HG03066 (cell line): ENCODE data around the gene ICAM5.
"Not testable (repeated sequence)": the region's sequence is repeated elsewhere in the genome, so short reads cannot be mapped to it uniquely, and the experiment has no call there.

Experiments used
- ATAC-seq: cut with Tn5 transposase; IDR thresholded peaks from one replicate; pipeline ENCODE4 v1.9.1; 2021; ENCODE audit warnings: low read depth; ENCODE audit not compliant: unreplicated experiment

The ICAM5 gene

DNA sequence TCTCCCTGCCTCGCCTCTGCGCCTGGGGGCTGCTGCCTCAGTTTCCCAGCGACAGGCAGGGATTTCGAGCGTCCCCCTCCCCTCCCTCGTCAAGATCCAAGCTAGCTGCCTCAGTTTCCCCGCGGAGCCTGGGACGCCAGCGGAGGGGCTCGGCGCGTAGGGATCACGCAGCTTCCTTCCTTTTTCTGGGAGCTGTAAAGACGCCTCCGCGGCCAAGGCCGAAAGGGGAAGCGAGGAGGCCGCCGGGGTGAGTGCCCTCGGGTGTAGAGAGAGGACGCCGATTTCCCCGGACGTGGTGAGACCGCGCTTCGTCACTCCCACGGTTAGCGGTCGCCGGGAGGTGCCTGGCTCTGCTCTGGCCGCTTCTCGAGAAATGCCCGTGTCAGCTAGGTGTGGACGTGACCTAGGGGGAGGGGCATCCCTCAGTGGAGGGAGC, 19.6 kb upstream of the ICAM5 start:
- no peak for ATAC-seq

DNA sequence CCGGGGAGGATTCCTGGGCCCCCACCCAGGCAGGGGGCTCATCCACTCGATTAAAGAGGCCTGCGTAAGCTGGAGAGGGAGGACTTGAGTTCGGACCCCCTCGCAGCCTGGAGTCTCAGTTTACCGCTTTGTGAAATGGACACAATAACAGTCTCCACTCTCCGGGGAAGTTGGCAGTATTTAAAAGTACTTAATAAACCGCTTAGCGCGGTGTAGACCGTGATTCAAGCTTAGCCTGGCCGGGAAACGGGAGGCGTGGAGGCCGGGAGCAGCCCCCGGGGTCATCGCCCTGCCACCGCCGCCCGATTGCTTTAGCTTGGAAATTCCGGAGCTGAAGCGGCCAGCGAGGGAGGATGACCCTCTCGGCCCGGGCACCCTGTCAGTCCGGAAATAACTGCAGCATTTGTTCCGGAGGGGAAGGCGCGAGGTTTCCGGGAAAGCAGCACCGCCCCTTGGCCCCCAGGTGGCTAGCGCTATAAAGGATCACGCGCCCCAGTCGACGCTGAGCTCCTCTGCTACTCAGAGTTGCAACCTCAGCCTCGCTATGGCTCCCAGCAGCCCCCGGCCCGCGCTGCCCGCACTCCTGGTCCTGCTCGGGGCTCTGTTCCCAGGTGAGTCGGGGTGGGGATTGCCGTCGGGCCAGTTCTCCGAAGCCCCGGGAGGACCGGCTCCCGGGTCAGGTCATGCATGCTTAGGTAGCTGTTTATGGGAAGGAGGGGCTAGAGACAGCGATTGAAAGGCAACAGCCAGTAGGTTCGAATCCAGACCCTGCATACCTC, 18.9 kb upstream of the ICAM5 start, which contains the start of gene ICAM1:
Gene ICAM1, plus strand, starts transcription at position 505 of the 779 bp plus-strand sequence. Its CDS starts 40 bp downstream, at position 545.
- ATAC-seq = no peak

DNA sequence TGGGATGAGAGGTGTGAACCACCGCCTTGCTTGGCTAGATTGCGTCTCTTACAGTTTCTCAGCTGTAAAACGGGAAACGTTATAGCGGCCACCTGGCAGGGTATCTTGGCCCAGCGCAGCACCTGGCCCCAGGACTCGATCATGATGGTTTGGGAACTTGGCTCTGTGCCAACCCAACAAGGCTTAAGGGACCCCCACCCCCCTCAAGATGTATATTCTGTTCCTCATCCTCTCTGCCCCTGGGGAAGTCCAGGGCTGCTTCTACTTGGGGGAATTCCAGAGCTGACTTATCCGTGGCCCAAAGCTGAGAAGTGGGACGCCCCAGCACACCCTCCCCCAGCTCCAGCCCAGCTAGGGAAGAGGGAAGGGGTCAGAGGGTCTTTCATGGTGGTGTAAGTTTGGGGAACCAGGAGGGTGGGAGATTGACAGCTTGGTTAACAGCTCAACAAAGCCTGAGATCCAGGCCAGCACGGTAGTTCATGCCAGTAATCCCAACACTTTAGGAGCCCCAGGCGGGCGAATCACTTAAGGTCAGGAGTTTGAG, 18.1 kb upstream of the ICAM5 start:
- ATAC-seq = no peak

DNA sequence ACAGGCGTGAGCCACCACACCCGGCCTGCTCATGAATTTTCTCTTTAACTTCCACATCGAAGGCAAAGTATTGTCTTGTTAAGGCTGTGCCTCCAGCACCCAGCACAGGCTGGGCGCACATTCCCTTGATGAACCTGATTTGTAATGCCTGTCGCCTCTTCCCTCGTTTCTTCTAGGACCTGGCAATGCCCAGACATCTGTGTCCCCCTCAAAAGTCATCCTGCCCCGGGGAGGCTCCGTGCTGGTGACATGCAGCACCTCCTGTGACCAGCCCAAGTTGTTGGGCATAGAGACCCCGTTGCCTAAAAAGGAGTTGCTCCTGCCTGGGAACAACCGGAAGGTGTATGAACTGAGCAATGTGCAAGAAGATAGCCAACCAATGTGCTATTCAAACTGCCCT, 15.2 kb upstream of the ICAM5 start:
- no peak for ATAC-seq

DNA sequence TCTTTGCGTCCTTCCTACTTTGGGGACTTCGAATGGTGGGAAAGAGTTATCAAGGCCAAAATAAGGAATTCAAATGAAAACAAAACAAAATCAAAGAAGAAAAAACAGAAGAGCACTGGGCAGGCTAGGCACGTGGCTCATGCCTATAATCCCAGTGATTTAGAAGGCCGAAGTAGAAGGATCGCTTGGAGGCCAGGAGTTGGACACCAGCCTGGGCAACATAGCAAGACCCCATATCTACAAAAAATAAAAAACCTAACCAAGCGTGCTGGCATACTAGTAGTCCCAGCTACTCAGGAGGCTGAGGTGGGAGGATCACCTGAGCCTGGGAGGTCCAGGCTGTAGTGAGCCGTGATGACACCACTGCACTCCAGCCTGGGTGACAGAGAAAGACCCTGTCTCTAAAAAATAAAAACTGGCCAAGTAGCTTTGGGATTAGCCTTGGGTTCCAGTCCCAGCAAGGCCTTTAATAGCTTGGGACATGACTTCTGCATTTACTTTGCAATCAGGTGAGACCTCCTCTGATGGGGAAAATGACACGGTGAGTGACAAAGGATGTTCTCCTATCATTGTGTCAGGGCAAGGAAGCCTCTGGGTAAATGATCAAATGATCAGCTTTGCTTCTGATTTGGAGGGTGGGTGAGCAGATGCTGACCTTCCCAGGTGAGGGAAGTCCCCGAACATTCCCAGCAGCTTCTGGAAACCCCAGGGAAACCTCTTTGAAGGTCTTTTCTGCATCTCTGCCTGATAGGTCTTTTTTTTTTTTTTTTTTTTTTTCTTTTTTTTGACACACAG, 11.8 kb upstream of the ICAM5 start:
- ATAC-seq = no peak

DNA sequence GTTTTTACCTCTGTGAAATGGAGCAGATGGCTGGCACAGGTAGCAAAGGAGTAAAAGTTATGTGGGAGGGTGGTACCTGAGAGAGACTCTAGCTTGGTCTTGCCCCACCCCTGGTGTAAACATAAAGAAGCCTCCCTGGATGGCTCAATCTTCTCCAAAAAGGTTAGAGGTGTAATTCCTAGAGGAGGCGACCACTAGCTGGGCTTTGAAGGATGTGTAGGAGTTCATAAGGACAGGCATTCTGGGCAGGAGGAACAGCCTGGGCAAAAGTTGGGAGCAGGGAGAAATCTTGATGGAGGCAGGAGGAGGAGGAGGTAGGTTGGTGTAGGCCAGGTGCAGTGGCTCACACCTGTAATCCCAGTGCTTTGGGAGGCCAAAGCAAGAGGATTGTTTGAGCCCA, 10.8 kb upstream of the ICAM5 start:
- no peak for ATAC-seq

DNA sequence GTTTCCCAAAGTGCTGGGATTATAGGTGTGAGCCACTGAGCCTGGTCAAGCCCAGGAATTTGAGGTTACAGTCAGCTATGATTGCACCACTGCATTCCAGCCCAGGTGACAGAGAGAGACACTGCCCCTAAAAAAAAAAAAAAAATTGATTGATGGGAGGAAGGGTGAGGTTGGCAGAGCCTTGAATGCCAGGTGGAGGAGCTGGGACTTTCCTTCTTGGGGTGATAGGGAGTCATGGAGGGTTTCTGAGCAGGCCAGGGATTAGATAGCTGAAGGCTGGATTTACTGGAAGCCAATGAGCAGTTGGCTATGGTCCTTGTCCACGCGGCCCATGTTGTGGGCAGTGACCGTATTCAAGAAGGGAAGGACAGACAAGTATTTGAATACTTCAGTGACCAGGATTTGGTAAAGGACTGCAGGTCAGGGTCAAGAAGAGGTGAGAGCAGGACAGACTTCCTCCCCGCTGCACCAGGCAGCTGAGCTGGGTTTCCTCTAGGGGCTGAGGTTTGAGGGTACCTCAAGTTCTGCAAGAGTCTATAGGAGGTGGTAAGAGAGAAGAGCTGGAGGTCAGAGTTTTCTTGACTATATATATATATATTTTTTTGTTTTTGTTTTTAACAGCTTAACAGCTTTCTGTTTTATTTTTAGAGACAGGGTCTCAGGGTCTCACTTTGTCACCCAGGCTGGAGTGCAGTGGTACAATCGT, 9.9 kb upstream of the ICAM5 start:
- ATAC-seq = no peak

DNA sequence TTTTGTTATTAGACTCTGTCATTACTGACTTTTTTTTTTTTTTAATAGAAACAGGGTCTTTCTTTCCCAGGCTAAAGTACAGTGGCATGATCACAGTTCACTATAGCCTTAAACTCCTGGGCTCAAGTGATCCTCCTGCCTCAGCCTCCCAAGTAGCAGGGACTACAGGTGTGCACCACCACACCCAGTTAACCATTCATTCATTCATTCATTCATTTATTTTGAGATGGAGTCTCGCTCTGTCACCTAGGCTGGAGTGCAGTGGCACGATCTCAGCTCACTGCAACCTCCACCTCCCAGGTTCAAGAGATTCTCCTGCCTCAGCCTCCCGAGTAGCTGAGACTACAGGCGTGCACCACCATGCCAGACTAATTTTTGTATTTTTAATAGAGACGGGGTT, 7.7 kb upstream of the ICAM5 start:
- not testable (repeated sequence) for ATAC-seq

DNA sequence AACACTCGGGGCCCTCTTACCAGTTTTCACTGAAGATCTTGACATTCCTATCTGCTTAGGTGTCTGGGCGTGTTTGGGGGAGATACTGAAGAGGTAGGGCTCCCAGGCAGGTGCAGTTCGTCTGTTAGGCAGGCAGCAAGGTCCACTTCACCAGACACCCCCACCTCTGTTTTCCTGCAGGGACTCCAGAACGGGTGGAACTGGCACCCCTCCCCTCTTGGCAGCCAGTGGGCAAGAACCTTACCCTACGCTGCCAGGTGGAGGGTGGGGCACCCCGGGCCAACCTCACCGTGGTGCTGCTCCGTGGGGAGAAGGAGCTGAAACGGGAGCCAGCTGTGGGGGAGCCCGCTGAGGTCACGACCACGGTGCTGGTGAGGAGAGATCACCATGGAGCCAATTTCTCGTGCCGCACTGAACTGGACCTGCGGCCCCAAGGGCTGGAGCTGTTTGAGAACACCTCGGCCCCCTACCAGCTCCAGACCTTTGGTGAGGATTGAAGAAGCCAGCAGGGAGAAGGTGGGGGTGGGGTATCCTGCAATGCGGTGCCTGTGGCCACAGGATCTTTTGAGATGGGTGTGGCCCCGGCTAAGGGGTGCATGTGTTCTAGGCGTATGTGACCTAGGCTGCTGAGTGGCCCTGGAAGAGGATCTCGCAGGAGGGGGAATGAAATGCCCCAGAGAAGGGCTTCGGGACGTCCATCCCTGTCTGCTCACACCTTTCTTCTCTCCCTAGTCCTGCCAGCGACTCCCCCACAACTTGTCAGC, 6.3 kb upstream of the ICAM5 start:
- ATAC-seq = no peak

DNA sequence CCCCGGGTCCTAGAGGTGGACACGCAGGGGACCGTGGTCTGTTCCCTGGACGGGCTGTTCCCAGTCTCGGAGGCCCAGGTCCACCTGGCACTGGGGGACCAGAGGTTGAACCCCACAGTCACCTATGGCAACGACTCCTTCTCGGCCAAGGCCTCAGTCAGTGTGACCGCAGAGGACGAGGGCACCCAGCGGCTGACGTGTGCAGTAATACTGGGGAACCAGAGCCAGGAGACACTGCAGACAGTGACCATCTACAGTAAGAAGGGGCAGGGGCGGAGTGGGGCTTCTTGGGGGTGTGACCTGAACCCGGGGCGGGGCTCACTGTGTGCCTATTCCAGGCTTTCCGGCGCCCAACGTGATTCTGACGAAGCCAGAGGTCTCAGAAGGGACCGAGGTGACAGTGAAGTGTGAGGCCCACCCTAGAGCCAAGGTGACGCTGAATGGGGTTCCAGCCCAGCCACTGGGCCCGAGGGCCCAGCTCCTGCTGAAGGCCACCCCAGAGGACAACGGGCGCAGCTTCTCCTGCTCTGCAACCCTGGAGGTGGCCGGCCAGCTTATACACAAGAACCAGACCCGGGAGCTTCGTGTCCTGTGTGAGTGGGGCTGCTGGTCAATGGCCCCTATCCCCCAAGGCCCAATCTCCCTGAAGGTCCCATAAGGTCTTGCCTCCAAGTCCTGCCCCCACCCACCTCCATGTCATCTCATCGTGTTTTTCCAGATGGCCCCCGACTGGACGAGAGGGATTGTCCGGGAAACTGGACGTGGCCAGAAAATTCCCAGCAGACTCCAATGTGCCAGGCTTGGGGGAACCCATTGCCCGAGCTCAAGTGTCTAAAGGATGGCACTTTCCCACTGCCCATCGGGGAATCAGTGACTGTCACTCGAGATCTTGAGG, 5.4 kb upstream of the ICAM5 start:
- ATAC-seq = no peak

DNA sequence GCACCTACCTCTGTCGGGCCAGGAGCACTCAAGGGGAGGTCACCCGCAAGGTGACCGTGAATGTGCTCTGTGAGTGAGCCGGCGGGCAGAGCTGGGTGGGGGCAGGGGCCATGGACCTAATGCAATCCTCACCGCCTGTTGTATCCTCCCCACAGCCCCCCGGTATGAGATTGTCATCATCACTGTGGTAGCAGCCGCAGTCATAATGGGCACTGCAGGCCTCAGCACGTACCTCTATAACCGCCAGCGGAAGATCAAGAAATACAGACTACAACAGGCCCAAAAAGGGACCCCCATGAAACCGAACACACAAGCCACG, 4.8 kb upstream of the ICAM5 start:
- no peak for ATAC-seq

DNA sequence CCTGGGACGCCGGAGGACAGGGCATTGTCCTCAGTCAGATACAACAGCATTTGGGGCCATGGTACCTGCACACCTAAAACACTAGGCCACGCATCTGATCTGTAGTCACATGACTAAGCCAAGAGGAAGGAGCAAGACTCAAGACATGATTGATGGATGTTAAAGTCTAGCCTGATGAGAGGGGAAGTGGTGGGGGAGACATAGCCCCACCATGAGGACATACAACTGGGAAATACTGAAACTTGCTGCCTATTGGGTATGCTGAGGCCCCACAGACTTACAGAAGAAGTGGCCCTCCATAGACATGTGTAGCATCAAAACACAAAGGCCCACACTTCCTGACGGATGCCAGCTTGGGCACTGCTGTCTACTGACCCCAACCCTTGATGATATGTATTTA, 4.4 kb upstream of the ICAM5 start:
- ATAC-seq = no peak

DNA sequence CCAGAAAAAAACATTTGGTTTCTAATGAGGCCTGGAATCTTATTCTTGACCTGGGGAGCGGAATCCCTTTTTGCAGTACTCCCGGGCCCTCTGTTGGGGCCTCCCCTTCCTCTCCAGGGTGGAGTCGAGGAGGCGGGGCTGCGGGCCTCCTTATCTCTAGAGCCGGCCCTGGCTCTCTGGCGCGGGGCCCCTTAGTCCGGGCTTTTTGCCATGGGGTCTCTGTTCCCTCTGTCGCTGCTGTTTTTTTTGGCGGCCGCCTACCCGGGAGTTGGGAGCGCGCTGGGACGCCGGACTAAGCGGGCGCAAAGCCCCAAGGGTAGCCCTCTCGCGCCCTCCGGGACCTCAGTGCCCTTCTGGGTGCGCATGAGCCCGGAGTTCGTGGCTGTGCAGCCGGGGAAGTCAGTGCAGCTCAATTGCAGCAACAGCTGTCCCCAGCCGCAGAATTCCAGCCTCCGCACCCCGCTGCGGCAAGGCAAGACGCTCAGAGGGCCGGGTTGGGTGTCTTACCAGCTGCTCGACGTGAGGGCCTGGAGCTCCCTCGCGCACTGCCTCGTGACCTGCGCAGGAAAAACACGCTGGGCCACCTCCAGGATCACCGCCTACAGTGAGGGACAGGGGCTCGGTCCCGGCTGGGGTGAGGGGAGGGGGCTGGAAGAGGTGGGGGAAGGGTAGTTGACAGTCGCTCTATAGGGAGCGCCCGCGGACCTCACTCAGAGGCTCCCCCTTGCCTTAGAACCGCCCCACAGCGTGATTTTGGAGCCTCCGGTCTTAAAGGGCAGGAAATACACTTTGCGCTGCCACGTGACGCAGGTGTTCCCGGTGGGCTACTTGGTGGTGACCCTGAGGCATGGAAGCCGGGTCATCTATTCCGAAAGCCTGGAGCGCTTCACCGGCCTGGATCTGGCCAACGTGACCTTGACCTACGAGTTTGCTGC, 2.7 kb upstream of the ICAM5 start, which contains the start of gene ICAM4:
Gene ICAM4, plus strand, starts transcription at position 153 of the 935 bp plus-strand sequence. Its CDS starts 58 bp downstream, at position 211.
- no peak for ATAC-seq

DNA sequence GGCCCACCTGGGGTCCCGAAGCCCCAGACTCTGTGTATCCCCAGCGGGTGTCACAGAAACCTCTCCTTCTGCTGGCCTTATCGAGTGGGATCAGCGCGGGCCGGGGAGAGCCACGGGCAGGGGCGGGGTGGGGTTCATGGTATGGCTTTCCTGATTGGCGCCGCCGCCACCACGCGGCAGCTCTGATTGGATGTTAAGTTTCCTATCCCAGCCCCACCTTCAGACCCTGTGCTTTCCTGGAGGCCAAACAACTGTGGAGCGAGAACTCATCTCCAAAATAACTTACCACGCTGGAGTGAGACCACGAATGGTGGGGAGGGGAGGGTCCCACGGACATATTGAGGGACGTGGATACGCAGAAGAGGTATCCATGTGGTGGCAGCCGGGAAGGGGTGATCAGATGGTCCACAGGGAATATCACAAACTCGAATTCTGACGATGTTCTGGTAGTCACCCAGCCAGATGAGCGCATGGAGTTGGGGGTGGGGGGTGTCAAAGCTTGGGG, 1.0 kb upstream of the ICAM5 start:
- no peak for ATAC-seq

DNA sequence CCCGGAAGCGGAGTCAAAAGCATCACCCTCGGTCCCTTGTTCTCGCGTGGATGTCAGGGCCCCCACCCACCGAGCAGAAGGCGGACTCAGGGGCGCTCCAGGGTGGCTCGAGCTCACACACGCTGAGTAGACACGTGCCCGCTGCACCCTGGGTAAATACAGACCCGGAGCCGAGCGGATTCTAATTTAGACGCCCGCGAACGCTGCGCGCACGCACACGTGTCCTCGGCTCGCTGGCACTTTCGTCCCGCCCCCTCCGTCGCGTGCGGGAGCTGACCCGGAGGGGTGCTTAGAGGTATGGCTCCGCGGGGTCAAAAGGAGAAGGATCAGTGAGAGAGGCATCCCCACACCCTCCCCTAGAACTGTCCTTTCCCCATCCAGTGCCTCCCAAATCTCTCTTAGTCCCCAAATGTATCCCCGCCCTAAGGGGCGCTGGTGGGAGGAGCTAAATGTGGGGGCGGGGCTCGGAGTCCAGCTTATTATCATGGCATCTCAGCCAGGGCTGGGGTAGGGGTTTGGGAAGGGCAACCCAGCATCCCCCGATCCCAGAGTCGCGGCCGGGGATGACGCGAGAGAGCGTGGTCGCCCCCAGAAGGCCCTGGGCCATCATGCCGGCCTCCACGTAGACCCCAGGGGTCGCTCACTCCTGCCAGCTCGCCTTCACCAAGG, 451 bp upstream of the ICAM5 start:
- ATAC-seq = no peak

DNA sequence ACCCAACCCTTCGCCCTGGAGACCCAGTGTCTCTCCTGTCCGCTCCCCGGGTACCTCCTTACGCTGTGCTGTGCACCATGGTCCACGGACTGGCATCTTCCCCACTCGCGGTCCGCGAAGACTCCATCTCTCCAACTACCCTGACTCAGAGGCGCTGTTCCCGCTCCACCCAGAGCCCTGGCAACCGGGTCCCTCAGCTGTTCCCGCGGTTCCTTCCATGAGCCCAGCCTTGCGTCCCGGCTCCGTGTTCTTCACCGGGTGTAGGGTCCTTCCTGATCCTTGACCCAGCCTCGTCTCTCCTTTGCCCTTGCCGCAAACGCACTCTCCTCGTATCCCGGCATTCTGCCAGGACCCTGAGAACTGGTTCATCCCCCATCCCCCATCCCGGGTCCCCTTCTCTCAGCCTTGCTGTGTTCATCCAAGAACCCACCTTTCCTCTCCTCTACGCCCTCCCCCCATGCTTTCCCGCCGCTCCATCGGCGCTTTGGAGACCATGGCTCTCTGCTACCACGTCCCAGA, 664 bp downstream of the ICAM5 start:
- no peak for ATAC-seq

DNA sequence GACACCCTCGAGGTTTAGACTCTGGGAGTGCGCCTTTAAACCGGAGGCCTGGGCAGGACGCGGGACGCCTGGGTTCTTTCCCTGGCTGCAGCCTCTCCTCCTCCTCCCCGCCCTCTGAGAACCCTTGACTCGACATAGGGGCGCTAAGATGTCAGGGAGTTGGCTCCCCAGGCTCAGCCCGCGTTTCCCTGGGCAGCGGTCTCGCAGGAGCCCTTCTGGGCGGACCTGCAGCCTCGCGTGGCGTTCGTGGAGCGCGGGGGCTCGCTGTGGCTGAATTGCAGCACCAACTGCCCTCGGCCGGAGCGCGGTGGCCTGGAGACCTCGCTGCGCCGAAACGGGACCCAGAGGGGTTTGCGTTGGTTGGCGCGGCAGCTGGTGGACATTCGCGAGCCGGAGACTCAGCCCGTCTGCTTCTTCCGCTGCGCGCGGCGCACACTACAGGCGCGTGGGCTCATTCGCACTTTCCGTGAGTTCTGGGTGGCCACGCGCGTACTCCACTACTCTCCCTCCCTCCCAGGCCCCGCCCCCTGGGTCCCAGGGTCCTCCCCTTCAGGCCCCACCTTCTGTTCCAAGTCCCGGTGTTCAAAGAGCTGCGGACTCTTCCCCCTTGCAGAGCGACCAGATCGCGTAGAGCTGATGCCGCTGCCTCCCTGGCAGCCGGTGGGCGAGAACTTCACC, 1.3 kb downstream of the ICAM5 start:
- no peak for ATAC-seq
